ENCODE results near the gene KRTDAP.

- no peak for TF ChIP-seq CTCF (IDR thresholded peaks at IDR 0.05)
- no peak for TF ChIP-seq POLR2A (IDR thresholded peaks at IDR 0.05)
These were observed 43.0 kb upstream of the KRTDAP start, which contains the start of gene GAPDHS for GRCh38 chr19:35533201-35533821.
